A673 (cell line): Measurements from ENCODE around the gene SULT1E1. TPM values are rescaled to one million over a fixed set of nuclear protein-coding genes. Genes with fewer than 3 reads are reported as not detected.
"Not testable (repeated sequence)": the region's sequence is repeated elsewhere in the genome, so short reads cannot be mapped to it uniquely, and the experiment has no call there.

ENCODE experiments used
- BruUV-seq: library from RNA; stranded (reverse); fragments of 400-500 nt; replicated peaks from 2 replicates; lab custom pipeline; 2021; lab: Mats Ljungman, UMichigan
- CTCF ChIA-PET: fragments of 300-600 bp; sonication (Branson Sonifier 250); formaldehyde crosslinking; loops from one replicate; lab custom pipeline; 2022; ENCODE audit warnings: antibody characterized with exemption; lab: Charles Lee
- POLR2A ChIA-PET: fragments of 300-600 bp; sonication (Branson Sonifier 250); formaldehyde crosslinking; loops from one replicate; lab custom pipeline; 2022; ENCODE audit warnings: antibody characterized with exemption; ENCODE audit not compliant: low non-redundant PET; lab: Charles Lee
- DNase-seq: peaks from one replicate; pipeline ENCODE4 v3.0.0-alpha.2; 2015; ENCODE audit warnings: low spot score
- H3K27ac ChIP-seq: fragments of 200-600 bp; sonication (generic); 2 replicates; pipeline ENCODE4 v1.5.1; 2016; ENCODE audit warnings: mixed run types, low read depth, mild to moderate bottlenecking, mixed read lengths, antibody characterized with exemption, low read length; ENCODE audit not compliant: poor library complexity, severe bottlenecking
- H3K27me3 ChIP-seq: fragments of 200-600 bp; sonication (generic); replicated peaks from 2 replicates; pipeline ENCODE4 v1.6.1; 2017; ENCODE audit warnings: mixed run types, low read depth, mild to moderate bottlenecking, mixed read lengths, antibody characterized with exemption, low read length; ENCODE audit not compliant: insufficient read depth, poor library complexity
- H3K36me3 ChIP-seq: fragments of 200-600 bp; sonication (generic); 2 replicates; pipeline ENCODE4 v1.6.1; 2016; ENCODE audit warnings: mixed run types, mild to moderate bottlenecking, mixed read lengths, antibody characterized with exemption, low read length; ENCODE audit not compliant: insufficient read depth, poor library complexity, severe bottlenecking
- H3K4me1 ChIP-seq: fragments of 200-600 bp; sonication (generic); 2 replicates; pipeline ENCODE4 v1.6.1; 2017; ENCODE audit warnings: mixed run types, mild to moderate bottlenecking, mixed read lengths, antibody characterized with exemption, low read length; ENCODE audit not compliant: insufficient read depth, poor library complexity, severe bottlenecking
- H3K4me3 ChIP-seq: fragments of 200-600 bp; sonication (generic); 2 replicates; pipeline ENCODE4 v1.5.1; 2016; ENCODE audit warnings: low read depth, mixed run types, mild to moderate bottlenecking, mixed read lengths, low read length; ENCODE audit not compliant: poor library complexity, severe bottlenecking
- H3K9me3 ChIP-seq: fragments of 200-600 bp; sonication (generic); 2 replicates; pipeline ENCODE4 v1.6.1; 2016; ENCODE audit warnings: mixed run types, low read depth, mild to moderate bottlenecking, mixed read lengths, antibody characterized with exemption, low read length; ENCODE audit not compliant: poor library complexity, severe bottlenecking
- EZH2 ChIP-seq: fragments of 200-600 bp; sonication (generic); IDR thresholded peaks from 2 replicates; pipeline ENCODE4 v1.6.1; 2017; ENCODE audit warnings: borderline replicate concordance, low read depth, mild to moderate bottlenecking, mixed read lengths, antibody characterized with exemption, low read length; ENCODE audit not compliant: poor library complexity, severe bottlenecking
- intact Hi-C: fragments of 100-400 bp; cut with micrococcal nuclease; formaldehyde crosslinking; loops from one replicate; pipeline ENCODE4 v1.10.0; 2022; ENCODE audit not compliant: unreplicated experiment
- total RNA-seq: library from RNA; stranded (reverse); gene quantifications from 2 replicates; pipeline ENCODE4 v1.2.3, GENCODE V29; 2021
- TF ChIP-seq, protein P1 (sequence below): fragments of 300-800, 200-600 bp; sonication (generic); conservative IDR thresholded peaks from 2 replicates; pipeline ENCODE4 v1.5.1; 2017; ENCODE audit warnings: low read depth, mild to moderate bottlenecking, antibody characterized with exemption, low read length, moderate library complexity, mixed read lengths

Gene SULT1E1
- total RNA-seq, 1 experiment from 2014 or later = 13.4 TPM

DNA sequence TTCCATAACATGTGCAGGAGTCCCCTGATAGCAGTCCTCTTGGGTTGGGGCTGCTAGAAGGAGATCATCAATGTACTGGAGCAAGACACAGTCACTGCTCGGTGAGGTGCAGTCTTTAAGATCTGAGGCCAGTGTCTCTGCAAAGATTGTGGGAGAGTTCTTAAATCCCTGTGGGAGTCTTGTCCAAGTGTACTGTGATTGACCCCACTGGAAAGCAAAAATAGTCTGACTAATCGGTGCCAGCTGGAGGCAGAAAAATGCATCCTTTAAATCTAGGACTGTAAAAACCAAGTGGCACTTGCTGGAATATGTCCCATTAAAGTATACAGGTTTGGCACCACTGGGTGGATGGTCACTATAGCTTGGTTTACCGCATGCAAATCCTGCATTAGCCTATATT is 31.1 kb downstream of the SULT1E1 start:
- Histone ChIP-seq H3K27ac (no peak overlapping the region), H3K4me1 (no peaks in the 10 kb centered on the region), H3K4me3 (no peak overlapping the region), H3K27me3 (no peaks in the 10 kb centered on the region), H3K36me3 (no peaks in the 10 kb centered on the region), H3K9me3 (no peaks in the 10 kb centered on the region)
- ChIA-PET CTCF (no interaction called here), POLR2A (no interaction called here)
- TF ChIP-seq, protein P1, sequence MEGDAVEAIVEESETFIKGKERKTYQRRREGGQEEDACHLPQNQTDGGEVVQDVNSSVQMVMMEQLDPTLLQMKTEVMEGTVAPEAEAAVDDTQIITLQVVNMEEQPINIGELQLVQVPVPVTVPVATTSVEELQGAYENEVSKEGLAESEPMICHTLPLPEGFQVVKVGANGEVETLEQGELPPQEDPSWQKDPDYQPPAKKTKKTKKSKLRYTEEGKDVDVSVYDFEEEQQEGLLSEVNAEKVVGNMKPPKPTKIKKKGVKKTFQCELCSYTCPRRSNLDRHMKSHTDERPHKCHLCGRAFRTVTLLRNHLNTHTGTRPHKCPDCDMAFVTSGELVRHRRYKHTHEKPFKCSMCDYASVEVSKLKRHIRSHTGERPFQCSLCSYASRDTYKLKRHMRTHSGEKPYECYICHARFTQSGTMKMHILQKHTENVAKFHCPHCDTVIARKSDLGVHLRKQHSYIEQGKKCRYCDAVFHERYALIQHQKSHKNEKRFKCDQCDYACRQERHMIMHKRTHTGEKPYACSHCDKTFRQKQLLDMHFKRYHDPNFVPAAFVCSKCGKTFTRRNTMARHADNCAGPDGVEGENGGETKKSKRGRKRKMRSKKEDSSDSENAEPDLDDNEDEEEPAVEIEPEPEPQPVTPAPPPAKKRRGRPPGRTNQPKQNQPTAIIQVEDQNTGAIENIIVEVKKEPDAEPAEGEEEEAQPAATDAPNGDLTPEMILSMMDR = no peak
- TF ChIP-seq EZH2 = no peak
- no peak for DNase-seq
- BruUV-seq = no TSS peak
- intact Hi-C loops = loop anchor here (5.0 kb wide), 1 partner anchor 38 kb away; no protein-coding TSS in a partner anchor

DNA sequence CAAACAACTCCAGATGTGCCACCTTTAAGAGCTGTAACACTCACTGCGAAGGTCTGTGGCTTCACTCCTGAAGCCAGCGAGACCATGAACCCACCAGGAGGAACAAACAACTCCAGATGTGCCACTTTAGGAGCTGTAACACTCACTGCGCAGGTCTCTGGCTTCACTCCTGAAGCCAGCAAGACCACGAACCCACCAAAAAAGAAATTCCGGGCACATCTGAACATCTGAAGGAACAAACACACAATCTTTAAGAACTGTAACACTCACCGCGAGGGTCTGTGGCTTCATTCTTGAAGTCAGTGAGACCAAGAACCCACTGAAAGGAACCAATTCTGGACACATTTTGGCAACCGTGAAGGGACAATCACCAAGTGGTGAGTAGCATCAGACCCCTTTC is 34.9 kb downstream of the SULT1E1 start:
- H3K4me3 ChIP-seq, H3K4me1 ChIP-seq, POLR2A ChIA-PET, H3K36me3 ChIP-seq, BruUV-seq, CTCF ChIA-PET, H3K27me3 ChIP-seq, DNase-seq, H3K9me3 ChIP-seq, H3K27ac ChIP-seq: not testable (repeated sequence)
- intact Hi-C loops = loop anchor here (5.0 kb wide), 1 partner anchor 42 kb away; no protein-coding TSS in a partner anchor

DNA sequence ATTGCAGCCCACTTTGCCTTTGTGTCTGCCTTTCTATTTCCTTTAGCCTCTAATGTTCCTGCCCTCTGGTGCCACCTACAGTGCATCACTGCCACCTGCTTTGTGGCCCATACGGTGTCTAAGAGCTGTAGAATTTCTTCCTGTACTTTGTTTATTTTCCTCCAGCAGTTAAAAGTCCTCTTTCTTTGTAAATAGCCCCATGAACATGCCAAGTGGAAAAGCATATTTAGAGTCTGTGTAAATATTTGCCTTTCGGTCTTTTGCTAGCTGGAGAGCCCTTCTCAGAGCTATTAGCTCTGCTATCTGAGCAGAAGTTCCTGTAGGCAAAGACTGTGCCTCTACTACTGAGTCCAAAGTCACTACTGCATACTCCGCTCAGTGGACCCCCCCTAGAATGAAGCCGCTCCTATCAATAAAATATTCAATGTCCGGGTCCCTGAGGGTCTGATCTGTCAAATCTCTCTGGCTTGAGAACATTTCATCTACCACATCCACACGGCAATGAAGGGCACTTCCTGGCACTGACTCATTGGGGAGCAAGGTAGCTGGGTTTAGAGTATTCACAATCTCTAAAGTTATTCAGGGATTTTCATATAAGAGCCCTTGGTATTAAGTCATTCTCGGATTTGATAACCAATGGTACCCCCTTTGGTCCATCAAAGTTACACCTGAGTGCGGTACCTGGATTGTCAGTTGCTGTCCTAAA is 36.3 kb downstream of the SULT1E1 start:
- Histone ChIP-seq H3K36me3 (no peaks in the 10 kb centered on the region), H3K27ac (no peak overlapping the region), H3K4me3 (no peak overlapping the region), H3K27me3 (no peaks in the 10 kb centered on the region), H3K9me3 (no peaks in the 10 kb centered on the region), H3K4me1 (no peaks in the 10 kb centered on the region)
- intact Hi-C loops = loop anchor here (5.0 kb wide), 1 partner anchor 131 kb away; no protein-coding TSS in a partner anchor
- POLR2A ChIA-PET = interaction anchor here (0.6 kb wide), 1 partner anchor 32 kb away, joined by 3 read pairs; no protein-coding TSS in a partner anchor
- peak; percentile 48 for DNase-seq
- TF ChIP-seq, protein P1 = peak; percentile 59
- TF ChIP-seq EZH2 = no peak
- CTCF ChIA-PET = interaction anchor here (1.2 kb wide), 1 partner anchor 133 kb away, joined by 4 read pairs; no protein-coding TSS in a partner anchor
- no TSS peak for BruUV-seq
